ENCODE data around the gene ELMO1. TPM values are rescaled to one million over a fixed set of nuclear protein-coding genes. Genes with fewer than 3 reads are reported as not detected.

The ELMO1 gene
- total RNA-seq, 1 experiment from 2014 or later: not detected

GRCh38 chr7:37428681-37429434, 19.8 kb downstream of the ELMO1 start:
- H3K36me3 ChIP-seq (ENCODE audit: insufficient read depth, low read length, poor library complexity, severe bottlenecking): no peaks in the 10 kb centered on the region
- CTCF ChIA-PET: no interaction called here
- no peak for DNase-seq (ENCODE audit: low spot score)
- intact Hi-C loops (cut with micrococcal nuclease; ENCODE audit: unreplicated experiment): no loop called here
- no peaks in the 10 kb centered on the region for H3K4me1 ChIP-seq (ENCODE audit: insufficient read depth, low read length, poor library complexity, severe bottlenecking)
- H3K4me3 ChIP-seq (ENCODE audit: low read depth, low read length, poor library complexity, severe bottlenecking): no peak overlapping the region
- no TSS peak for BruUV-seq (replicated peaks)
- H3K27ac ChIP-seq (ENCODE audit: low read depth, low read length, poor library complexity, severe bottlenecking): no peak overlapping the region
- no peak for TF ChIP-seq CTCF (conservative IDR thresholded peaks at IDR 0.05; ENCODE audit: low read depth, low read length)
- TF ChIP-seq EZH2 (IDR thresholded peaks at IDR 0.05; ENCODE audit: borderline replicate concordance, low read depth, low read length, poor library complexity, severe bottlenecking): no peak
- POLR2A ChIA-PET (ENCODE audit: low non-redundant PET): no interaction called here
- no peaks in the 10 kb centered on the region for H3K27me3 ChIP-seq (replicated peaks; ENCODE audit: insufficient read depth, low read depth, low read length, poor library complexity)
- no peaks in the 10 kb centered on the region for H3K9me3 ChIP-seq (ENCODE audit: low read depth, low read length, poor library complexity, severe bottlenecking)

- intact Hi-C loops (cut with micrococcal nuclease; ENCODE audit: unreplicated experiment): no loop called here
- no peaks in the 10 kb centered on the region for H3K27me3 ChIP-seq (replicated peaks; ENCODE audit: insufficient read depth, low read depth, low read length, poor library complexity)
- H3K36me3 ChIP-seq (ENCODE audit: insufficient read depth, low read length, poor library complexity, severe bottlenecking): no peaks in the 10 kb centered on the region
- H3K4me3 ChIP-seq (ENCODE audit: low read depth, low read length, poor library complexity, severe bottlenecking): no peak overlapping the region
- no peaks in the 10 kb centered on the region for H3K9me3 ChIP-seq (ENCODE audit: low read depth, low read length, poor library complexity, severe bottlenecking)
- TF ChIP-seq EZH2 (IDR thresholded peaks at IDR 0.05; ENCODE audit: borderline replicate concordance, low read depth, low read length, poor library complexity, severe bottlenecking) (no peak), CTCF (conservative IDR thresholded peaks at IDR 0.05; ENCODE audit: low read depth, low read length) (no peak)
- POLR2A ChIA-PET (ENCODE audit: low non-redundant PET): no interaction called here
- DNase-seq (ENCODE audit: low spot score): no peak
- H3K4me1 ChIP-seq (ENCODE audit: insufficient read depth, low read length, poor library complexity, severe bottlenecking): no peaks in the 10 kb centered on the region
- no peak overlapping the region for H3K27ac ChIP-seq (ENCODE audit: low read depth, low read length, poor library complexity, severe bottlenecking)
- BruUV-seq (replicated peaks): no TSS peak
- CTCF ChIA-PET: no interaction called here
These were observed 21.3 kb downstream of the ELMO1 start for GRCh38 chr7:37427276-37427940.

GRCh38 chr7:37425498-37425897, 23.2 kb downstream of the ELMO1 start:
- no peaks in the 10 kb centered on the region for H3K36me3 ChIP-seq (ENCODE audit: insufficient read depth, low read length, poor library complexity, severe bottlenecking)
- TF ChIP-seq CTCF (conservative IDR thresholded peaks at IDR 0.05; ENCODE audit: low read depth, low read length) (no peak), EZH2 (IDR thresholded peaks at IDR 0.05; ENCODE audit: borderline replicate concordance, low read depth, low read length, poor library complexity, severe bottlenecking) (no peak)

More at GRCh38 chr7:37425498-37425897, 23.2 kb downstream of the ELMO1 start:
- Histone ChIP-seq H3K27me3 (replicated peaks; ENCODE audit: insufficient read depth, low read depth, low read length, poor library complexity) (no peaks in the 10 kb centered on the region), H3K9me3 (ENCODE audit: low read depth, low read length, poor library complexity, severe bottlenecking) (no peaks in the 10 kb centered on the region), H3K4me1 (ENCODE audit: insufficient read depth, low read length, poor library complexity, severe bottlenecking) (no peaks in the 10 kb centered on the region), H3K27ac (ENCODE audit: low read depth, low read length, poor library complexity, severe bottlenecking) (no peak overlapping the region), H3K4me3 (ENCODE audit: low read depth, low read length, poor library complexity, severe bottlenecking) (no peak overlapping the region)
- intact Hi-C loops (cut with micrococcal nuclease; ENCODE audit: unreplicated experiment): no loop called here
- CTCF ChIA-PET: no interaction called here
- POLR2A ChIA-PET (ENCODE audit: low non-redundant PET): no interaction called here
- DNase-seq (ENCODE audit: low spot score): no peak
- no TSS peak for BruUV-seq (replicated peaks)

Measured in A673 (cell line).